Thyroid gland (tissue), 4 donors: ENCODE measurements around the gene TENT5A. TPM values are rescaled to one million over a fixed set of nuclear protein-coding genes. Genes with fewer than 3 reads are reported as not detected.

Experiments used
- DNase-seq, 2 donors: peaks; one replicate each; pipeline ENCODE4 v3.0.0-alpha.2; 2019
- H3K27ac ChIP-seq, 3 donors: fragments of 200-600 bp; sonication (generic); 1 replicate in 2 of 3; 2 replicates in 1 of 3; pipeline ENCODE4 v1.5.1; 2016 to 2019; ENCODE audit warnings: mild to moderate bottlenecking in 1 of 3, moderate library complexity in 1 of 3
- H3K27me3 ChIP-seq: fragments of 200-600 bp; sonication (generic); one replicate; pipeline ENCODE4 v1.5.1; 2019
- H3K36me3 ChIP-seq, 2 donors: fragments of 200-600 bp; sonication (generic); one replicate each; pipeline ENCODE4 v1.5.1; 2016 to 2019
- H3K4me1 ChIP-seq, 2 donors: fragments of 200-600 bp; sonication (generic); one replicate each; pipeline ENCODE4 v1.5.1; 2017 to 2019
- H3K4me3 ChIP-seq, 3 donors: fragments of 200-600 bp; sonication (generic); replicated peaks in 1 of 3; 1 replicate in 2 of 3; 2 replicates in 1 of 3; pipeline ENCODE4 v1.5.1; 2016; ENCODE audit warnings: mild to moderate bottlenecking in 1 of 3
- H3K9me3 ChIP-seq: fragments of 200-600 bp; sonication (generic); one replicate; pipeline ENCODE4 v1.5.1; 2017
- CTCF ChIP-seq, 6 experiments: fragments of 200-600 bp in 3 of 6; fragments of 450-650 bp in 3 of 6; sonication (generic) in 3 of 6; IDR thresholded peaks; one replicate each; pipeline ENCODE4 v1.5.1; 2016 to 2019; ENCODE audit warnings: antibody characterized with exemption in 6 of 6, mild to moderate bottlenecking in 2 of 6, inconsistent platforms in 1 of 6, moderate library complexity in 1 of 6
- POLR2A ChIP-seq, 2 donors: fragments of 450-650 bp; IDR thresholded peaks; one replicate each; pipeline ENCODE4 v1.6.1; 2017; ENCODE audit warnings: antibody characterized with exemption in 2 of 2, mild to moderate bottlenecking in 2 of 2, moderate library complexity in 1 of 2
- WGBS, 2 donors: methylation state at CpG; one replicate each; pipeline ENCODE4 v1.1.5; 2017; 5-methylcytosine and 5-hydroxymethylcytosine counted together
- intact Hi-C: fragments of 100-400 bp; cut with DNase I; formaldehyde crosslinking; loops from one replicate; pipeline ENCODE4 v1.15.1; 2023
- total RNA-seq, 4 donors: library from RNA; depleted of rRNA; stranded (reverse); fragments of >200 nt; gene quantifications; one replicate each; pipeline ENCODE4 v1.2.3, GENCODE V29; 2016

Gene TENT5A
- total RNA-seq, 4 donors from 2014 or later, result 18.4 to 40.3 (median 27.7) TPM

- TF ChIP-seq CTCF (IDR thresholded peaks at IDR 0.05), result no peak
- TF ChIP-seq POLR2A (IDR thresholded peaks at IDR 0.05), result no peak
These were observed 21.4 kb upstream of the TENT5A start for GRCh38 chr6:81773887-81774286.

GRCh38 chr6:81772741-81773140 lies 20.3 kb upstream of the TENT5A start:
- WGBS, 2 donors, result 69 to 84% methylated on average over 2 of the region's 2 CpGs
- intact Hi-C loops, result no loop called here
- H3K27me3 ChIP-seq, result no peaks in the 10 kb centered on the region
- no peaks in the 10 kb centered on the region for H3K4me1 ChIP-seq
- H3K9me3 ChIP-seq, result no peaks in the 10 kb centered on the region
- DNase-seq, result no peak
- H3K36me3 ChIP-seq, result no peaks in the 10 kb centered on the region
- no peak for TF ChIP-seq POLR2A (IDR thresholded peaks at IDR 0.05)
- TF ChIP-seq CTCF (IDR thresholded peaks at IDR 0.05), result no peak
- H3K27ac ChIP-seq, result no peak overlapping the region
- no peak overlapping the region for H3K4me3 ChIP-seq

More at GRCh38 chr6:81773887-81774286, 21.4 kb upstream of the TENT5A start:
- Histone ChIP-seq H3K4me3 (no peak overlapping the region), H3K4me1 (no peaks in the 10 kb centered on the region), H3K9me3 (no peaks in the 10 kb centered on the region), H3K27ac (no peak overlapping the region), H3K27me3 (no peaks in the 10 kb centered on the region), H3K36me3 (no peaks in the 10 kb centered on the region)
- intact Hi-C loops, result no loop called here
- WGBS, 2 donors, result 97 to 99% methylated on average over 2 of the region's 2 CpGs
- DNase-seq, result no peak

- H3K27me3 ChIP-seq, result no peaks in the 10 kb centered on the region
- no peaks in the 10 kb centered on the region for H3K36me3 ChIP-seq
- no peak for DNase-seq
- no peak for TF ChIP-seq POLR2A (IDR thresholded peaks at IDR 0.05)
- no peak for TF ChIP-seq CTCF (IDR thresholded peaks at IDR 0.05)
- H3K9me3 ChIP-seq, result no peaks in the 10 kb centered on the region
- H3K4me3 ChIP-seq, result no peak overlapping the region
- H3K27ac ChIP-seq, result no peak overlapping the region
- H3K4me1 ChIP-seq, result peaks cover 6 to 9% of the 10 kb centered on the region in 2 donors
- intact Hi-C loops, result no loop called here
- WGBS, 2 donors, result 81 to 83% methylated on average over 1 of the region's 1 CpG
These were observed 18.6 kb upstream of the TENT5A start for GRCh38 chr6:81771097-81771496.

GRCh38 chr6:81770381-81770780 lies 17.9 kb upstream of the TENT5A start:
- WGBS, 2 donors, result 81 to 86% methylated on average over 1 of the region's 1 CpG
- DNase-seq, result no peak
- Histone ChIP-seq H3K36me3 (no peaks in the 10 kb centered on the region), H3K27me3 (no peaks in the 10 kb centered on the region), H3K4me1 (peaks cover 6 to 9% of the 10 kb centered on the region in 2 donors), H3K4me3 (no peak overlapping the region), H3K9me3 (no peaks in the 10 kb centered on the region), H3K27ac (no peak overlapping the region)
- intact Hi-C loops, result no loop called here
- TF ChIP-seq CTCF (IDR thresholded peaks at IDR 0.05) (no peak), POLR2A (IDR thresholded peaks at IDR 0.05) (no peak)

GRCh38 chr6:81769824-81770223 lies 17.3 kb upstream of the TENT5A start:
- intact Hi-C loops, result no loop called here
- Histone ChIP-seq H3K27me3 (no peaks in the 10 kb centered on the region), H3K9me3 (no peaks in the 10 kb centered on the region), H3K36me3 (no peaks in the 10 kb centered on the region), H3K4me3 (no peak overlapping the region), H3K4me1 (peaks cover 6 to 9% of the 10 kb centered on the region in 2 donors), H3K27ac (no peak overlapping the region)
- no peak for DNase-seq
- 60 to 68% methylated on average over 1 of the region's 1 CpG for WGBS, 2 donors
- no peak for TF ChIP-seq CTCF (IDR thresholded peaks at IDR 0.05)
- TF ChIP-seq POLR2A (IDR thresholded peaks at IDR 0.05), result no peak
